HCT116 (cell line): Measurements from ENCODE around the gene MTG2. TPM values are rescaled to one million over a fixed set of nuclear protein-coding genes. Genes with fewer than 3 reads are reported as not detected.

Experiments used
- ATAC-seq: fragments of 200-7000 bp; cut with Tn5 transposase; 2 replicates; pipeline ENCODE4 v1.9.1; 2020; ENCODE audit warnings: mild to moderate bottlenecking, moderate library complexity
- BruUV-seq: library from RNA; stranded (reverse); fragments of 400-500 nt; replicated peaks from 2 replicates; lab custom pipeline; 2021; lab: Mats Ljungman, UMichigan
- CTCF ChIA-PET: fragments of 300-600 bp; sonication (Branson Sonifier 250); formaldehyde crosslinking; loops from one replicate; lab custom pipeline; 2021; ENCODE audit warnings: antibody characterized with exemption; lab: Charles Lee
- POLR2A ChIA-PET: fragments of 300-600, 350-600 bp; sonication (Branson Sonifier 250); formaldehyde crosslinking; loops from one replicate; lab custom pipeline; 2021; ENCODE audit warnings: antibody characterized with exemption; lab: Charles Lee
- RAD21 ChIA-PET, 2 experiments: fragments of 300-600 bp; sonication (Branson Sonifier 250); formaldehyde crosslinking; loops; one replicate each; lab custom pipeline; 2023; ENCODE audit warnings: low total read pairs in 2 of 2; ENCODE audit not compliant: uncharacterized antibody in 2 of 2, unreplicated experiment in 2 of 2, low non-redundant PET in 1 of 2; lab: Charles Lee
- DNase-seq: peaks from one replicate; pipeline ENCODE4 v3.0.0-alpha.2; 2010; ENCODE audit warnings: low read depth, low spot score
- H2AFZ ChIP-seq: fragments of 200-600 bp; shearing (Covaris generic), sonication (generic); 2 replicates; pipeline ENCODE4 v1.6.1; 2017; ENCODE audit warnings: low read depth, mixed run types, mixed read lengths, antibody characterized with exemption, low read length; ENCODE audit not compliant: poor library complexity, severe bottlenecking
- H3K27ac ChIP-seq: 2 replicates; pipeline ENCODE4 v1.5.1; 2012; ENCODE audit warnings: low read depth, low read length
- H3K27me3 ChIP-seq: fragments of 200-600 bp; sonication (generic); 2 replicates; pipeline ENCODE4 v1.6.1; 2016; ENCODE audit warnings: mixed run types, low read length, mixed read lengths; ENCODE audit not compliant: insufficient read depth
- H3K36me3 ChIP-seq, 2 experiments: fragments of 200-500 bp in 1 of 2; fragments of 200-600 bp in 1 of 2; sonication (Bioruptor generic) in 1 of 2; sonication (generic) in 1 of 2; 2 replicates each; pipeline versions ENCODE4 v1.5.1 to v1.6.1; 2014 to 2016; ENCODE audit warnings: low read length in 2 of 2, inconsistent platforms in 1 of 2, mixed read lengths in 1 of 2, mixed run types in 1 of 2; ENCODE audit not compliant: insufficient read depth in 2 of 2, control insufficient read depth in 1 of 2
- H3K4me1 ChIP-seq, 2 experiments: fragments of 200-600 bp in 1 of 2; sonication (generic) in 1 of 2; 2 replicates each; pipeline versions ENCODE4 v1.5.1 to v1.6.1; 2012 to 2017; ENCODE audit warnings: low read length in 2 of 2, inconsistent platforms in 1 of 2, mild to moderate bottlenecking in 1 of 2, mixed read lengths in 1 of 2, mixed run types in 1 of 2, moderate library complexity in 1 of 2; ENCODE audit not compliant: insufficient read depth in 2 of 2, control insufficient read depth in 1 of 2
- H3K4me2 ChIP-seq: fragments of 200-600 bp; sonication (generic); 2 replicates; pipeline ENCODE4 v1.6.1; 2017; ENCODE audit warnings: mixed run types, low read length, mixed read lengths
- H3K4me3 ChIP-seq, 2 experiments: fragments of 200-600 bp in 1 of 2; sonication (generic) in 1 of 2; replicated peaks in 1 of 2; 2 replicates each; pipeline ENCODE4 v1.5.1; 2011 to 2016; ENCODE audit warnings: low read length in 2 of 2, control low read depth in 1 of 2, low read depth in 1 of 2, mild to moderate bottlenecking in 1 of 2, mixed read lengths in 1 of 2, mixed run types in 1 of 2
- H3K79me2 ChIP-seq: fragments of 200-600 bp; sonication (generic); 2 replicates; pipeline ENCODE4 v1.6.1; 2017; ENCODE audit warnings: mild to moderate bottlenecking, mixed run types, low read length, moderate library complexity, mixed read lengths; ENCODE audit not compliant: insufficient read depth
- H3K9ac ChIP-seq: fragments of 200-600 bp; sonication (generic); 2 replicates; pipeline ENCODE4 v1.6.1; 2016; ENCODE audit warnings: low read length, mixed read lengths
- H3K9me2 ChIP-seq: fragments of 200-600 bp; sonication (generic), shearing (Covaris generic); 2 replicates; pipeline ENCODE4 v1.6.1; 2017; ENCODE audit warnings: mixed run types, mild to moderate bottlenecking, moderate library complexity; ENCODE audit not compliant: insufficient read depth
- H3K9me3 ChIP-seq, 2 experiments: fragments of 200-500 bp in 1 of 2; fragments of 200-600 bp in 1 of 2; sonication (Bioruptor generic) in 1 of 2; sonication (generic) in 1 of 2; 2 replicates each; pipeline ENCODE4 v1.6.1; 2014 to 2017; ENCODE audit warnings: low read length in 2 of 2, mixed read lengths in 2 of 2, inconsistent platforms in 1 of 2, low read depth in 1 of 2, mild to moderate bottlenecking in 1 of 2, mixed run types in 1 of 2, moderate library complexity in 1 of 2; ENCODE audit not compliant: control insufficient read depth in 1 of 2, insufficient read depth in 1 of 2
- H4K20me1 ChIP-seq: fragments of 200-600 bp; sonication (generic), shearing (Covaris generic); 2 replicates; pipeline ENCODE4 v1.6.1; 2017; ENCODE audit warnings: mixed run types, mild to moderate bottlenecking, moderate library complexity; ENCODE audit not compliant: insufficient read depth
- CEBPB ChIP-seq: IDR thresholded peaks from 2 replicates; pipeline ENCODE4 v1.6.1; 2012; ENCODE audit warnings: low read depth
- FOSL1 ChIP-seq: IDR thresholded peaks from 2 replicates; pipeline ENCODE4 v1.6.1; 2012; ENCODE audit warnings: low read depth
- JUND ChIP-seq: IDR thresholded peaks from 2 replicates; pipeline ENCODE4 v1.6.1; 2012
- POLR2A ChIP-seq: IDR thresholded peaks from 2 replicates; pipeline ENCODE4 v1.7.0; 2011; ENCODE audit warnings: borderline replicate concordance; ENCODE audit not compliant: insufficient read depth, insufficient read length; ENCODE audit errors: extremely low read depth
- SIN3A ChIP-seq: IDR thresholded peaks from 2 replicates; pipeline ENCODE4 v1.6.1; 2012; ENCODE audit warnings: low read depth
- SRF ChIP-seq: IDR thresholded peaks from 2 replicates; pipeline ENCODE4 v1.6.1; 2012; ENCODE audit warnings: low read depth
- TCF7L2 ChIP-seq: IDR thresholded peaks from 2 replicates; pipeline ENCODE4 v1.7.0; 2011; ENCODE audit warnings: borderline replicate concordance, inconsistent platforms; ENCODE audit not compliant: insufficient read depth, insufficient read length; ENCODE audit errors: extremely low read depth
- ZFX ChIP-seq: fragments of 450-650 bp; IDR thresholded peaks from 2 replicates; pipeline ENCODE4 v1.6.1; 2017
- intact Hi-C: fragments of 100-400 bp; cut with micrococcal nuclease; formaldehyde crosslinking; loops from 2 replicates; pipeline ENCODE4 v1.10.0; 2022
- total RNA-seq: library from RNA; stranded (reverse); gene quantifications from one replicate; pipeline ENCODE4 v1.2.1, GENCODE V29; 2021; ENCODE audit not compliant: unreplicated experiment
- TF ChIP-seq, protein P1 (sequence below): IDR thresholded peaks from 2 replicates; pipeline ENCODE4 v1.6.1; 2012
- TF ChIP-seq, protein P2 (sequence below): IDR thresholded peaks from 2 replicates; pipeline ENCODE4 v1.6.1; 2012; ENCODE audit warnings: low read depth
- TF ChIP-seq, protein P3 (sequence below), 3 experiments: fragments of 200-600 bp in 1 of 3; sonication (generic) in 1 of 3; IDR thresholded peaks in 2 of 3; conservative IDR thresholded peaks in 1 of 3; 2 replicates each; pipeline ENCODE4 v1.5.1; 2012 to 2017; ENCODE audit warnings: low read depth in 2 of 3, low read length in 2 of 3, antibody characterized with exemption in 1 of 3, borderline replicate concordance in 1 of 3, control low read depth in 1 of 3, mild to moderate bottlenecking in 1 of 3, mixed read lengths in 1 of 3, mixed run types in 1 of 3, moderate library complexity in 1 of 3; ENCODE audit not compliant: insufficient read depth in 1 of 3

MTG2 gene
- total RNA-seq, 1 experiment from 2014 or later: 43.3 TPM

- TF ChIP-seq TCF7L2: no peak
- no peak for TF ChIP-seq JUND
- TF ChIP-seq, protein P1, sequence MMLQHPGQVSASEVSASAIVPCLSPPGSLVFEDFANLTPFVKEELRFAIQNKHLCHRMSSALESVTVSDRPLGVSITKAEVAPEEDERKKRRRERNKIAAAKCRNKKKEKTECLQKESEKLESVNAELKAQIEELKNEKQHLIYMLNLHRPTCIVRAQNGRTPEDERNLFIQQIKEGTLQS: no peak
- TF ChIP-seq POLR2A: no peak
- no peak for TF ChIP-seq FOSL1
- H3K27me3 ChIP-seq: no peaks in the 10 kb centered on the region
- BruUV-seq: no TSS peak
- H3K4me2 ChIP-seq: no peak overlapping the region
- ChIA-PET POLR2A (no interaction called here), RAD21 (no interaction called here), CTCF (no interaction called here)
- no peak overlapping the region for H2AFZ ChIP-seq
- peaks cover 94% of the 10 kb centered on the region for H3K79me2 ChIP-seq
- H3K4me1 ChIP-seq: peaks cover 4 to 11% of the 10 kb centered on the region in 2 experiments; a peak in 2 of 4 replicates
- no peak for DNase-seq
- H3K9me2 ChIP-seq: no peaks in the 10 kb centered on the region
- no peak overlapping the region for H3K9ac ChIP-seq
- ATAC-seq: no peak
- no peaks in the 10 kb centered on the region; a peak in 1 of 4 replicates for H3K36me3 ChIP-seq
- H3K9me3 ChIP-seq: no peaks in the 10 kb centered on the region
- intact Hi-C loops: no loop called here
- H3K4me3 ChIP-seq: no peak overlapping the region
- no peaks in the 10 kb centered on the region for H4K20me1 ChIP-seq
- no peak overlapping the region for H3K27ac ChIP-seq
Observed at GRCh38 chr20:62186887-62187866, 4.3 kb downstream of the MTG2 start.

- Histone ChIP-seq H3K9me2 (no peaks in the 10 kb centered on the region), H3K36me3 (peaks cover 3 to 7% of the 10 kb centered on the region in 2 experiments; a peak in 2 of 4 replicates), H3K27me3 (no peaks in the 10 kb centered on the region), H3K9me3 (no peaks in the 10 kb centered on the region), H3K4me1 (no peaks in the 10 kb centered on the region), H2AFZ (no peak overlapping the region), H3K4me3 (no peak overlapping the region), H3K9ac (no peak overlapping the region), H3K4me2 (no peak overlapping the region), H3K79me2 (peaks cover 85% of the 10 kb centered on the region), H3K27ac (no peak overlapping the region), H4K20me1 (no peaks in the 10 kb centered on the region)
- no TSS peak for BruUV-seq
- CTCF ChIA-PET: no interaction called here
- intact Hi-C loops: no loop called here
- POLR2A ChIA-PET: interaction anchor here (0.6 kb wide), 1 partner anchor 167 kb away, joined by 4 read pairs; no protein-coding TSS in a partner anchor
- ATAC-seq (no peak; the same call in 1 of the 2 replicates), DNase-seq (no peak)
- RAD21 ChIA-PET: no interaction called here
- TF ChIP-seq ZFX (no peak), CEBPB (no peak), TCF7L2 (no peak), SRF (no peak), SIN3A (no peak)
- TF ChIP-seq, protein P2, sequence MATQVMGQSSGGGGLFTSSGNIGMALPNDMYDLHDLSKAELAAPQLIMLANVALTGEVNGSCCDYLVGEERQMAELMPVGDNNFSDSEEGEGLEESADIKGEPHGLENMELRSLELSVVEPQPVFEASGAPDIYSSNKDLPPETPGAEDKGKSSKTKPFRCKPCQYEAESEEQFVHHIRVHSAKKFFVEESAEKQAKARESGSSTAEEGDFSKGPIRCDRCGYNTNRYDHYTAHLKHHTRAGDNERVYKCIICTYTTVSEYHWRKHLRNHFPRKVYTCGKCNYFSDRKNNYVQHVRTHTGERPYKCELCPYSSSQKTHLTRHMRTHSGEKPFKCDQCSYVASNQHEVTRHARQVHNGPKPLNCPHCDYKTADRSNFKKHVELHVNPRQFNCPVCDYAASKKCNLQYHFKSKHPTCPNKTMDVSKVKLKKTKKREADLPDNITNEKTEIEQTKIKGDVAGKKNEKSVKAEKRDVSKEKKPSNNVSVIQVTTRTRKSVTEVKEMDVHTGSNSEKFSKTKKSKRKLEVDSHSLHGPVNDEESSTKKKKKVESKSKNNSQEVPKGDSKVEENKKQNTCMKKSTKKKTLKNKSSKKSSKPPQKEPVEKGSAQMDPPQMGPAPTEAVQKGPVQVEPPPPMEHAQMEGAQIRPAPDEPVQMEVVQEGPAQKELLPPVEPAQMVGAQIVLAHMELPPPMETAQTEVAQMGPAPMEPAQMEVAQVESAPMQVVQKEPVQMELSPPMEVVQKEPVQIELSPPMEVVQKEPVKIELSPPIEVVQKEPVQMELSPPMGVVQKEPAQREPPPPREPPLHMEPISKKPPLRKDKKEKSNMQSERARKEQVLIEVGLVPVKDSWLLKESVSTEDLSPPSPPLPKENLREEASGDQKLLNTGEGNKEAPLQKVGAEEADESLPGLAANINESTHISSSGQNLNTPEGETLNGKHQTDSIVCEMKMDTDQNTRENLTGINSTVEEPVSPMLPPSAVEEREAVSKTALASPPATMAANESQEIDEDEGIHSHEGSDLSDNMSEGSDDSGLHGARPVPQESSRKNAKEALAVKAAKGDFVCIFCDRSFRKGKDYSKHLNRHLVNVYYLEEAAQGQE: no peak
- TF ChIP-seq, protein P3, sequence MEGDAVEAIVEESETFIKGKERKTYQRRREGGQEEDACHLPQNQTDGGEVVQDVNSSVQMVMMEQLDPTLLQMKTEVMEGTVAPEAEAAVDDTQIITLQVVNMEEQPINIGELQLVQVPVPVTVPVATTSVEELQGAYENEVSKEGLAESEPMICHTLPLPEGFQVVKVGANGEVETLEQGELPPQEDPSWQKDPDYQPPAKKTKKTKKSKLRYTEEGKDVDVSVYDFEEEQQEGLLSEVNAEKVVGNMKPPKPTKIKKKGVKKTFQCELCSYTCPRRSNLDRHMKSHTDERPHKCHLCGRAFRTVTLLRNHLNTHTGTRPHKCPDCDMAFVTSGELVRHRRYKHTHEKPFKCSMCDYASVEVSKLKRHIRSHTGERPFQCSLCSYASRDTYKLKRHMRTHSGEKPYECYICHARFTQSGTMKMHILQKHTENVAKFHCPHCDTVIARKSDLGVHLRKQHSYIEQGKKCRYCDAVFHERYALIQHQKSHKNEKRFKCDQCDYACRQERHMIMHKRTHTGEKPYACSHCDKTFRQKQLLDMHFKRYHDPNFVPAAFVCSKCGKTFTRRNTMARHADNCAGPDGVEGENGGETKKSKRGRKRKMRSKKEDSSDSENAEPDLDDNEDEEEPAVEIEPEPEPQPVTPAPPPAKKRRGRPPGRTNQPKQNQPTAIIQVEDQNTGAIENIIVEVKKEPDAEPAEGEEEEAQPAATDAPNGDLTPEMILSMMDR (IDR thresholded peaks at IDR 0.05 in 2 of 3, conservative IDR thresholded peaks at IDR 0.05 in 1 of 3; ENCODE audit: borderline replicate concordance in 1 of 3, insufficient read depth in 1 of 3, low read depth in 2 of 3, low read length in 2 of 3): no peak
Observed at GRCh38 chr20:62190639-62191411, 8.0 kb downstream of the MTG2 start.
